ENCODE measurements around the gene NPFFR2.

NPFFR2 gene

DNA sequence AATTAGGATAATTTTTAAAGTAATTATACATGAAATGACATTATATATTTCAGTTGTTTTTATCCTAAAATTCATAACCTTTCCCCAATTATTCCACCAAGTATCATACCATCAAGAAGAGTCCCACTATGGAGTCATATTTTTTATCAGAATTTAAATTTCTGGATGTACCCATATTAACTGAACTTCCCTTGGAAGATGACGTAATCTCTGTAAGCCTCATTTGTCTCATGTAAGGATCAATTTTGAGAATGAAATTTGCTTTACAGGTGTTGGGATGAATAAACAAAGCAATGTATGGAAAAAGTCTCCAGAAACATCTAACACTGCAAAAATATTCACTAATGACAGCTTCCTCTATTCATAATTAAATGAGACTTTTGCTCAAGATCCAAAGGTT is 147.5 kb downstream of the NPFFR2 start:
- H3K4me3 ChIP-seq (ENCODE audit: low read length): no peak overlapping the region
- no peak overlapping the region for H3K9ac ChIP-seq (ENCODE audit: low read length)
- no peak for DNase-seq (ENCODE audit: low read depth)
- no peaks in the 10 kb centered on the region for H3K27me3 ChIP-seq (replicated peaks; ENCODE audit: control insufficient read depth, insufficient read depth, low read length)
- peaks cover 6% of the 10 kb centered on the region for H3K9me3 ChIP-seq (ENCODE audit: control insufficient read depth, low read length)
- no peaks in the 10 kb centered on the region for H3K36me3 ChIP-seq (ENCODE audit: control insufficient read depth, insufficient read depth, low read length, severe bottlenecking)
- H3K4me1 ChIP-seq (ENCODE audit: control insufficient read depth, insufficient read depth, low read length): no peaks in the 10 kb centered on the region

DNA sequence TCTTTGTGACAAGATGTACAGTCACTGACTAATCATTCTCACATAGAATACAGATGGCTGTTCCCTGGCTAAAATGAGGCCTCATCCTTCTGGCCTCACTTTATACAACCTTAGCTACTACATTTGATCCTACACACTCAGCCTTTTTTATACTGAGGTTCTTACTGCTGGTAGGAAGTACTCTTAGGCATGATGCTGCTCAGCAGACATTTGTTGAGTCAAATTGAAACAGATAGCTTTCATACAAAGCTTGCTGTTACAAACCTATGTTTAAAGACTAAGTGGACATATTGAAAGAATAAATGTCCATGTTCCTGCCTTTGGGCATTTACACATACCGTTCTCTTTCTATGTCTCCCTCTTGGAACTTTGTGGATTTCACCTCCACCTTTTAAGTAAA is 154.9 kb downstream of the NPFFR2 start:
- H3K4me1 ChIP-seq (ENCODE audit: control insufficient read depth, insufficient read depth, low read length): no peaks in the 10 kb centered on the region

DNA sequence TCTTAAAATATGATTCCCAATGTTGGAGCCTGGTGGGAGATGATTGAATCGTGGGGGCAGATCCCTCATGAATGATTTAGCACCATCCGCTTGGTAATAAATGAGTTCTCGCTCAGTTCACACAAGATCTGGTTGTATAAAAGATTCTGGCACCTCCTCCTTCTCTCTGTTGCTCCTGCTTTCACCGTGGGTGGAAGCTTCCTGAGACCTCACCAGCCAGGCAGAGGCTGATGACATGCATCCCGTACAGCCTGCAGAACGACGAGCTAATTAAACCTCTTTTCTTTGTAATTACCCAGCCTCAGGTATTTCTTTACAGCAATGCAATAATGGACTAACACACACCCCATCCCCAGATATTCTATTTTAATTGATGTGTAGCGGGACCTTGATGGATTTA is 162.2 kb downstream of the NPFFR2 start:
- no peaks in the 10 kb centered on the region for H3K4me1 ChIP-seq (ENCODE audit: control insufficient read depth, insufficient read depth, low read length)

More for the DNA sequence above, 154.9 kb downstream of the NPFFR2 start:
- Histone ChIP-seq H3K4me3 (ENCODE audit: low read length) (no peak overlapping the region), H3K36me3 (ENCODE audit: control insufficient read depth, insufficient read depth, low read length, severe bottlenecking) (no peaks in the 10 kb centered on the region), H3K27me3 (replicated peaks; ENCODE audit: control insufficient read depth, insufficient read depth, low read length) (no peaks in the 10 kb centered on the region), H3K9me3 (ENCODE audit: control insufficient read depth, low read length) (no peaks in the 10 kb centered on the region), H3K9ac (ENCODE audit: low read length) (no peak overlapping the region)
- DNase-seq (ENCODE audit: low read depth): no peak

GRCh38 chr4:72194453-72194852 is 162.7 kb downstream of the NPFFR2 start:
- no peak for DNase-seq (ENCODE audit: low read depth)
- H3K36me3 ChIP-seq (ENCODE audit: control insufficient read depth, insufficient read depth, low read length, severe bottlenecking): no peaks in the 10 kb centered on the region
- no peak overlapping the region for H3K9ac ChIP-seq (ENCODE audit: low read length)
- no peak overlapping the region for H3K4me3 ChIP-seq (ENCODE audit: low read length)
- H3K4me1 ChIP-seq (ENCODE audit: control insufficient read depth, insufficient read depth, low read length): no peaks in the 10 kb centered on the region
- no peaks in the 10 kb centered on the region for H3K27me3 ChIP-seq (replicated peaks; ENCODE audit: control insufficient read depth, insufficient read depth, low read length)
- H3K9me3 ChIP-seq (ENCODE audit: control insufficient read depth, low read length): no peaks in the 10 kb centered on the region

More for the DNA sequence above, 162.2 kb downstream of the NPFFR2 start:
- Histone ChIP-seq H3K4me3 (ENCODE audit: low read length) (no peak overlapping the region), H3K9ac (ENCODE audit: low read length) (no peak overlapping the region), H3K9me3 (ENCODE audit: control insufficient read depth, low read length) (no peaks in the 10 kb centered on the region), H3K27me3 (replicated peaks; ENCODE audit: control insufficient read depth, insufficient read depth, low read length) (no peaks in the 10 kb centered on the region), H3K36me3 (ENCODE audit: control insufficient read depth, insufficient read depth, low read length, severe bottlenecking) (no peaks in the 10 kb centered on the region)
- DNase-seq (ENCODE audit: low read depth): no peak
